Body of pancreas (tissue), 4 donors: ENCODE data around the gene NSF. TPM values are rescaled to one million over a fixed set of nuclear protein-coding genes. Genes with fewer than 3 reads are reported as not detected.
"Not testable (repeated sequence)": the region's sequence is repeated elsewhere in the genome, so short reads cannot be mapped to it uniquely, and the experiment has no call there.

Source experiments
- ATAC-seq: fragments of 150-250 bp; one replicate; pipeline ENCODE4 v1.9.1; 2016
- DNase-seq, 4 donors: peaks; one replicate each; pipeline ENCODE4 v3.0.0-alpha.2; 2019
- H3K27ac ChIP-seq, 4 donors: fragments of 200-600 bp; sonication (generic); 1 replicate in 3 of 4; 2 replicates in 1 of 4; pipeline versions ENCODE4 v1.5.1 to v1.6.1; 2016 to 2019; ENCODE audit warnings: mild to moderate bottlenecking in 1 of 4, mixed read lengths in 1 of 4, moderate library complexity in 1 of 4
- H3K27me3 ChIP-seq, 2 donors: fragments of 200-600 bp; sonication (generic); one replicate each; pipeline ENCODE4 v1.6.0; 2016; ENCODE audit warnings: mild to moderate bottlenecking in 1 of 2
- H3K36me3 ChIP-seq, 2 donors: fragments of 200-600 bp; sonication (generic); replicated peaks in 1 of 2; 2 replicates each; pipeline ENCODE4 v1.5.1; 2016; ENCODE audit warnings: low read depth in 2 of 2; ENCODE audit not compliant: insufficient read depth in 1 of 2
- H3K4me1 ChIP-seq: fragments of 200-600 bp; sonication (generic); one replicate; pipeline ENCODE4 v1.6.0; 2016
- H3K4me3 ChIP-seq, 2 donors: fragments of 200-600 bp; sonication (generic); 1 replicate in 1 of 2; 2 replicates in 1 of 2; pipeline ENCODE4 v1.5.1; 2016 to 2019
- H3K9me3 ChIP-seq, 3 donors: fragments of 200-600 bp; sonication (generic); 1 replicate in 2 of 3; 2 replicates in 1 of 3; pipeline ENCODE4 v1.5.1; 2016
- POLR2A ChIP-seq, 3 donors: fragments of 450-650 bp; IDR thresholded peaks; one replicate each; pipeline ENCODE4 v1.6.1; 2016; ENCODE audit warnings: antibody characterized with exemption in 3 of 3, mild to moderate bottlenecking in 2 of 3
- WGBS, 2 donors: methylation state at CpG; one replicate each; pipeline ENCODE4 v1.1.5; 2017; 5-methylcytosine and 5-hydroxymethylcytosine counted together
- intact Hi-C: fragments of 100-400 bp; cut with DNase I; formaldehyde crosslinking; loops from one replicate; pipeline ENCODE4 v1.15.1; 2023
- total RNA-seq, 2 donors: library from RNA; depleted of rRNA; stranded (reverse); fragments of >200 nt; gene quantifications; one replicate each; pipeline ENCODE4 v1.1.0, GENCODE V29; 2016
- TF ChIP-seq, protein P1 (sequence below), 7 experiments: fragments of 450-650 bp in 4 of 7; fragments of 200-600 bp in 3 of 7; sonication (generic) in 3 of 7; IDR thresholded peaks; one replicate each; pipeline ENCODE4 v1.5.1; 2016 to 2019; ENCODE audit warnings: antibody characterized with exemption in 7 of 7

Gene NSF
- total RNA-seq, 2 donors from 2014 or later: 9.9 to 32.9 TPM

DNA sequence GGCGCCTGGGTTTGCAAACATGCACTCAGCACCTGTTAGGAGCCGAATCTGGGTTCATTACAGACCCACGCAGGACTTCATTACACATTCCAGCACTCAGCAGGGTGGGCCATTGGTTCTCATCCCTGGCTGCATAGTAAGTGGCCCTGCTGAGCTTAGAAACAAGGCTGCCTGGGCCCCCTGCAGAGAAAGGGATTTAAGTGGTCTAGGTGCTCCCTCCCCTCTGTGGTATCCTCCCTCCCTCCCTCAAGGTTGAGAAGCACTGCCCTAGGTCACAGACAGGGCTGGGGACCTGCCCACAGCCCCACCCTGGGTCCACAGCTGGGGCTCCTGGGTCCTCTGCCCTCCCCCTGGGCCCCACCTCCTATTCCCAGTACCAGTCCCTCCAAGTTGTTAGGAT is 199.7 kb downstream of the NSF start:
- no peak for ATAC-seq
- TF ChIP-seq, protein P1, sequence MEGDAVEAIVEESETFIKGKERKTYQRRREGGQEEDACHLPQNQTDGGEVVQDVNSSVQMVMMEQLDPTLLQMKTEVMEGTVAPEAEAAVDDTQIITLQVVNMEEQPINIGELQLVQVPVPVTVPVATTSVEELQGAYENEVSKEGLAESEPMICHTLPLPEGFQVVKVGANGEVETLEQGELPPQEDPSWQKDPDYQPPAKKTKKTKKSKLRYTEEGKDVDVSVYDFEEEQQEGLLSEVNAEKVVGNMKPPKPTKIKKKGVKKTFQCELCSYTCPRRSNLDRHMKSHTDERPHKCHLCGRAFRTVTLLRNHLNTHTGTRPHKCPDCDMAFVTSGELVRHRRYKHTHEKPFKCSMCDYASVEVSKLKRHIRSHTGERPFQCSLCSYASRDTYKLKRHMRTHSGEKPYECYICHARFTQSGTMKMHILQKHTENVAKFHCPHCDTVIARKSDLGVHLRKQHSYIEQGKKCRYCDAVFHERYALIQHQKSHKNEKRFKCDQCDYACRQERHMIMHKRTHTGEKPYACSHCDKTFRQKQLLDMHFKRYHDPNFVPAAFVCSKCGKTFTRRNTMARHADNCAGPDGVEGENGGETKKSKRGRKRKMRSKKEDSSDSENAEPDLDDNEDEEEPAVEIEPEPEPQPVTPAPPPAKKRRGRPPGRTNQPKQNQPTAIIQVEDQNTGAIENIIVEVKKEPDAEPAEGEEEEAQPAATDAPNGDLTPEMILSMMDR (IDR thresholded peaks at IDR 0.05): no peak
- no peak for TF ChIP-seq POLR2A (IDR thresholded peaks at IDR 0.05)
- Histone ChIP-seq H3K27ac (no peak overlapping the region), H3K9me3 (no peaks in the 10 kb centered on the region), H3K27me3 (no peaks in the 10 kb centered on the region), H3K4me1 (peaks cover 3% of the 10 kb centered on the region), H3K36me3 (no peaks in the 10 kb centered on the region), H3K4me3 (no peak overlapping the region)
- no peak for DNase-seq
- intact Hi-C loops: no loop called here
- 69 to 95% methylated on average over 3 of the region's 3 CpGs for WGBS, 2 donors

- intact Hi-C loops: no loop called here
- DNase-seq (no peak), ATAC-seq (no peak)
- TF ChIP-seq, protein P1 (IDR thresholded peaks at IDR 0.05): no peak
- TF ChIP-seq POLR2A (IDR thresholded peaks at IDR 0.05): no peak
- Histone ChIP-seq H3K36me3 (no peaks in the 10 kb centered on the region), H3K27me3 (no peaks in the 10 kb centered on the region), H3K27ac (no peak overlapping the region), H3K4me1 (no peaks in the 10 kb centered on the region), H3K9me3 (no peaks in the 10 kb centered on the region), H3K4me3 (no peak overlapping the region)
- WGBS, 2 donors: 60 to 62% methylated on average over 5 of the region's 5 CpGs
Measured at GRCh38 chr17:46791531-46791930, 201.1 kb downstream of the NSF start.

DNA sequence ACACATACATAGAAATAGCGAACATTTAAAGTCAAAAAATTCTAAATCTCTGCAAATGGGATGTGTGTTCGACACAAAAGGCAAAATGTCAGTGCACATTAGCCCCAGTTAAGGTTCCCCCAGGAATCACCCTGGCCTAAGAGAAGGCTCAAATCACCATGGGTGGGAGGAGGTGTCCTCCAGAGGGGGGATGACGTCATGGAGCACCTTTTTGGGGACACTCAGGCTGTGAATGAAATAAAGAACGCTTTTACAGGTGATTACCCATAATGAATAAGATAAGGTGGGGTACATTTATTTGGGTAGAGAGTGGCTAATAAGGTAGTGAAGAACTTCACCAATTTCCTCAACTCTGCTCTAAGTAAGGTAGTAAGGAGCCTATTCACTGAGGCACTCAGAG is 201.6 kb downstream of the NSF start:
- no peak overlapping the region for H3K27ac ChIP-seq
- 64 to 69% methylated on average over 4 of the region's 4 CpGs for WGBS, 2 donors
- no peak for DNase-seq
- intact Hi-C loops: no loop called here
- H3K36me3 ChIP-seq: no peaks in the 10 kb centered on the region
- H3K4me1 ChIP-seq: no peaks in the 10 kb centered on the region
- no peak for TF ChIP-seq POLR2A (IDR thresholded peaks at IDR 0.05)
- TF ChIP-seq, protein P1 (IDR thresholded peaks at IDR 0.05): no peak
- ATAC-seq: no peak
- H3K4me3 ChIP-seq: no peak overlapping the region
- no peaks in the 10 kb centered on the region for H3K27me3 ChIP-seq
- H3K9me3 ChIP-seq: no peaks in the 10 kb centered on the region

GRCh38 chr17:46793023-46793422 is 202.6 kb downstream of the NSF start:
- H3K27ac ChIP-seq, H3K4me1 ChIP-seq, intact Hi-C loops, ATAC-seq, DNase-seq, H3K9me3 ChIP-seq, H3K4me3 ChIP-seq, H3K27me3 ChIP-seq, H3K36me3 ChIP-seq: not testable (repeated sequence)
- WGBS, 2 donors: 85 to 90% methylated on average over 6 of the region's 6 CpGs

DNA sequence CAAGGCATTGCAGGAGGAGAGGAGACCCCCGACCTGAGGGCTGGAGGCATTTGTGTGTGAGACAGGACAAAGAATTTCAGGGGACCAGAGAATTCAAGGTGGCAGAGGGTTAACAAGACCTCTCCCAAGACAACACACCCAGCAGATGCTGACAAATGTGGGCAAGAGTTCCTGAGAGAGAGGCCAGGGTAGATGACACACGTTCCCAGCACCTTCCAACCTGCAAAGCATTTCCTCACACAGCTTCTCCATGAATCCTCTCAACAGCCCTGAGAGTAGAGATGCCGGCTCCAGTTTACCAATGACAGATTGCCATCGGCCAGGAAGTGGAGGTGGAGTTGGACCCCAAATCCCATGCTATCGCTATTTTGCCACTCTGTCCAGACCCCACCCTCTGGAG is 203.1 kb downstream of the NSF start:
- Histone ChIP-seq H3K27ac (no peak overlapping the region), H3K9me3 (no peaks in the 10 kb centered on the region), H3K36me3 (no peaks in the 10 kb centered on the region), H3K4me3 (no peak overlapping the region), H3K27me3 (no peaks in the 10 kb centered on the region), H3K4me1 (no peaks in the 10 kb centered on the region)
- WGBS, 2 donors: 64 to 68% methylated on average over 4 to 5 of the region's 5 CpGs
- TF ChIP-seq POLR2A (IDR thresholded peaks at IDR 0.05): no peak
- TF ChIP-seq, protein P1 (IDR thresholded peaks at IDR 0.05): no peak
- no peak for ATAC-seq
- DNase-seq: no peak
- intact Hi-C loops: no loop called here
